Heart right ventricle (tissue), 16 donors: ENCODE results near the gene MACROD2. TPM values are rescaled to one million over a fixed set of nuclear protein-coding genes. Genes with fewer than 3 reads are reported as not detected.

Experiments
- ATAC-seq, 8 donors: fragments of 200-7000 bp; cut with Tn5 transposase; one replicate each; pipeline ENCODE4 v1.9.1; 2020; ENCODE audit warnings: mild to moderate bottlenecking in 8 of 8, moderate library complexity in 8 of 8, moderate number of reproducible peaks in 1 of 8
- DNase-seq, 2 donors: peaks; one replicate each; pipeline ENCODE4 v3.0.0-alpha.2; 2020
- H3K27ac ChIP-seq, 10 donors: fragments of 200-600 bp; sonication (generic) in 2 of 10; one replicate each; pipeline versions ENCODE4 v1.5.0 to v1.8.0; 2020 to 2022; ENCODE audit warnings: mild to moderate bottlenecking in 3 of 10
- H3K27me3 ChIP-seq, 7 donors: fragments of 200-600 bp; one replicate each; pipeline ENCODE4 v1.8.0; 2021 to 2022; ENCODE audit warnings: mild to moderate bottlenecking in 2 of 7
- H3K36me3 ChIP-seq, 9 donors: fragments of 200-600 bp; sonication (generic) in 1 of 9; one replicate each; pipeline versions ENCODE4 v1.5.0 to v1.8.0; 2020 to 2022; ENCODE audit warnings: mild to moderate bottlenecking in 2 of 9
- H3K4me1 ChIP-seq, 9 donors: fragments of 200-600 bp; sonication (generic) in 1 of 9; one replicate each; pipeline versions ENCODE4 v1.5.0 to v1.8.0; 2020 to 2022; ENCODE audit warnings: mild to moderate bottlenecking in 4 of 9
- H3K4me3 ChIP-seq, 10 donors: fragments of 200-600 bp; sonication (generic) in 2 of 10; one replicate each; pipeline versions ENCODE4 v1.5.0 to v1.8.0; 2020 to 2022; ENCODE audit warnings: mild to moderate bottlenecking in 7 of 10, moderate library complexity in 2 of 10
- H3K9me3 ChIP-seq, 11 donors: fragments of 200-600 bp in 10 of 11; sonication (generic) in 2 of 11; one replicate each; pipeline versions ENCODE4 v1.5.0 to v1.8.0; 2013 to 2022; ENCODE audit warnings: mild to moderate bottlenecking in 2 of 11, control low read depth in 1 of 11, moderate library complexity in 1 of 11
- WGBS, 2 donors: extraction: QIAGEN DNeasy Blood & Tissue Kit; methylation state at CpG; one replicate each; pipeline ENCODE4 v1.1.7; 2013; ENCODE audit warnings: inconsistent platforms in 1 of 2; 5-methylcytosine and 5-hydroxymethylcytosine counted together
- intact Hi-C, 10 donors: fragments of 100-400 bp; cut with DNase I; formaldehyde crosslinking; loops; one replicate each; pipeline versions ENCODE4 v1.11.1 to v1.14.2; 2022
- polyA plus RNA-seq, 2 donors: library from polyadenylated mRNA; stranded (reverse); fragments of 200-250 nt; gene quantifications; one replicate each; pipeline ENCODE4 v1.2.3, GENCODE V29; 2013
- total RNA-seq, 10 donors: library from RNA; stranded (reverse); fragmentation: NEBNext Ultra II Directional in 3 of 10; extraction: Animal tissue kit (Norgen Biotek cat#: 25700) in 3 of 10; gene quantifications; one replicate each; pipeline versions ENCODE4 v1.2.1 to v1.2.4, GENCODE V29; 2021 to 2023
- TF ChIP-seq, protein P1 (sequence below), 9 donors: fragments of 200-600 bp; sonication (generic) in 2 of 9; IDR thresholded peaks; one replicate each; pipeline versions ENCODE4 v1.5.0 to v1.8.0; 2021 to 2022; ENCODE audit warnings: antibody characterized with exemption in 9 of 9, mild to moderate bottlenecking in 5 of 9, moderate library complexity in 1 of 9
- donor health status: Arrhythmogenic right ventricular cardiomyopathy.
- donor health status: ischemic (EF 13 %, LVEDD 7.1; RV severe dilation, severe dysfunction).
- donor health status: healthy with polysubstance abuse.
- donor health status: DM: no; HTN: yes; CAD: no.
- donor health status: DM: no; HTN: no; CAD: no.
- donor health status: ischemic (EF 25% LVEDD 6.9; RV normal size, moderate dysfunction).
- donor health status: ischemic (EF 25% LVEDD 5.7; RV mildly dilated, moderate dysfunction).
- donor health status: healthy.
- donor health status: DM: yes; HTN: yes; CAD: no.
- donor health status: Ischemic cardiomyopathy.
- donor health status: ischemic (EF 35%, LVEDD 5.7; RV mildly dilated, moderate dysfunction).
- donor health status: nonischemic (EF 11% LVEDD 7.7; RV severe dilation, severe dysfunction).
- donor health status: DM: yes; HTN: yes; CAD: no.
- donor health status: PGD.
- donor health status: ischemic (EF 29% LVEDD 5.4; RV normal size, mild dysfunction).
- donor health status: nonischemic (EF 23%, LVEDD 6.1; RV moderate dilation, normal function).

Gene MACROD2
- total and polyA plus RNA-seq, 12 donors = 0.28 to 6.4 (median 4.1) TPM

DNA sequence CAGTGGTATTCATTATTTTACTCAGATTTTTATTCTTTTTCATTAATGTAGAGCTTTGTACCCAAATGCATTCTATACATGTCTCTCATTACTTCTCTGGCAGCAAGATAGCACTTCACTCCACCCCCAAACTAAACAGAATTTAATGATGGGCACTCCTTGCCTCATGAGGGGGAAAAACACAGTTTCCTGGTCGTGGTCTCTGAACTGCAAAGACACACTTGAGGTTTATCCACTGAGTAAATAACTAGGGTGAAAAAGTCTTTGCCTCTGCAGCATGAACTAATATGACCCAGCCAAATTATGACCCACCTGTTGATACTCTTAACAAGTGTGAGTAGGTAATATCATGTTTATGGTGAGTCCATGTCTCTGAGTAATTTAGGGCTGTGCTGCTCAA, 1127.3 kb downstream of the MACROD2 start:
- Histone ChIP-seq H3K4me3 (no peak overlapping the region), H3K9me3 (no peaks in the 10 kb centered on the region), H3K27ac (no peak overlapping the region), H3K4me1 (no peaks in the 10 kb centered on the region), H3K27me3 (no peaks in the 10 kb centered on the region), H3K36me3 (no peaks in the 10 kb centered on the region)
- DNase-seq = no peak
- intact Hi-C loops = loop anchor here in 1 of 10 donors (10.0 kb wide), 1 partner anchor 708 kb away; no protein-coding TSS in a partner anchor
- ATAC-seq = no peak
- 59 to 60% methylated on average over 1 of the region's 1 CpG for WGBS, 2 donors
- TF ChIP-seq, protein P1, sequence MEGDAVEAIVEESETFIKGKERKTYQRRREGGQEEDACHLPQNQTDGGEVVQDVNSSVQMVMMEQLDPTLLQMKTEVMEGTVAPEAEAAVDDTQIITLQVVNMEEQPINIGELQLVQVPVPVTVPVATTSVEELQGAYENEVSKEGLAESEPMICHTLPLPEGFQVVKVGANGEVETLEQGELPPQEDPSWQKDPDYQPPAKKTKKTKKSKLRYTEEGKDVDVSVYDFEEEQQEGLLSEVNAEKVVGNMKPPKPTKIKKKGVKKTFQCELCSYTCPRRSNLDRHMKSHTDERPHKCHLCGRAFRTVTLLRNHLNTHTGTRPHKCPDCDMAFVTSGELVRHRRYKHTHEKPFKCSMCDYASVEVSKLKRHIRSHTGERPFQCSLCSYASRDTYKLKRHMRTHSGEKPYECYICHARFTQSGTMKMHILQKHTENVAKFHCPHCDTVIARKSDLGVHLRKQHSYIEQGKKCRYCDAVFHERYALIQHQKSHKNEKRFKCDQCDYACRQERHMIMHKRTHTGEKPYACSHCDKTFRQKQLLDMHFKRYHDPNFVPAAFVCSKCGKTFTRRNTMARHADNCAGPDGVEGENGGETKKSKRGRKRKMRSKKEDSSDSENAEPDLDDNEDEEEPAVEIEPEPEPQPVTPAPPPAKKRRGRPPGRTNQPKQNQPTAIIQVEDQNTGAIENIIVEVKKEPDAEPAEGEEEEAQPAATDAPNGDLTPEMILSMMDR (IDR thresholded peaks at IDR 0.05) = no peak

DNA sequence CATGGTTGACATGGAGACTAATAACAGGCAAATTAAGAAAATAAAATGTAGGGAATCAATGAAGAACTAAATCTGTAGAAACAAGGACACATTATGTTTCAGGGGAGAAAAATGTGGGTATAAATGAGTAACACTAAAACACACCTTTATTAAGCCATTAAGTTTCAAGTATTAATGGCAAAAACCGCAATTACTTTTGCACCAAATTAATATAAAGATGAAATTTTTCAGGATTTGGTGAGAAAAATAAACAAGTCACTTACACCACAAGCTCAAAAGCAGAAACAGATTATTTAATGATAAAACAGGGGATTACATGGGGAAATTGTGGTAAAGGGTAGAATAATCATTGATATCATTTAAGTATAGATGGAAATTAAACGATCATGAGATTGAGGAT, 1135.9 kb downstream of the MACROD2 start:
- no peak overlapping the region for H3K4me3 ChIP-seq
- TF ChIP-seq, protein P1 (IDR thresholded peaks at IDR 0.05) = no peak
- no peaks in the 10 kb centered on the region for H3K4me1 ChIP-seq
- ATAC-seq (no peak), DNase-seq (no peak)
- WGBS, 2 donors = 86 to 94% methylated on average over 2 of the region's 2 CpGs
- H3K36me3 ChIP-seq = no peaks in the 10 kb centered on the region
- H3K9me3 ChIP-seq = peaks cover 0 to 3% (median 0%) of the 10 kb centered on the region in 11 donors
- no peak overlapping the region for H3K27ac ChIP-seq
- H3K27me3 ChIP-seq = no peaks in the 10 kb centered on the region
- intact Hi-C loops = loop anchor here in 1 of 10 donors (10.0 kb wide), 1 partner anchor 56 kb away; no protein-coding TSS in a partner anchor

DNA sequence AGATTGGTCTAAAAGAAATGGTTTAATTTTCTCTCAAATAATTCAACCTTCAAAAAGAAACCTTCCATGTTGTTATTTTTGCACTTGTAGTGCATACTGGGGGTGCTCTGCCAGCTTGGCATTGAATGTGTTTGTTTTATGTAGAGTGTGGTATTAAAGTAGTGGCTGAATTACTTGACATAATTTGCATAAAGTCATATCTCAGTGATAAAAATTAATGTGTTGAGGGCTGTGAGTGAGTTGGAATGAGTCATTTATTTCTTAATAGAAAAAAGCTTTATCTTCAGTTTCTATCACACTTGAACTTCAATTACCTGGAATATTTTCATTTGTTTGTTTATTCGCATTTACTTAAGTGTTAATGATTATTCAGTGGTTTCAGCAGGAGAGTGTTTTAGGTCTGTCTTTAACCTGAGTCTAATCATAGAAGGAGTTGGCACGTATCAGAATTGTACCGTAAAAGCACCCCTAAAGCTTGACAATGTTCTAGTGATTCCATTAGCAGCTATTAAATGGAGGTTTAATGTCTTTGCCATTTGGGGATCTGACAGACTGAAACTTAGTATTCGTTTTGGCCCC, 1143.3 kb downstream of the MACROD2 start:
- no peak for ATAC-seq

DNA sequence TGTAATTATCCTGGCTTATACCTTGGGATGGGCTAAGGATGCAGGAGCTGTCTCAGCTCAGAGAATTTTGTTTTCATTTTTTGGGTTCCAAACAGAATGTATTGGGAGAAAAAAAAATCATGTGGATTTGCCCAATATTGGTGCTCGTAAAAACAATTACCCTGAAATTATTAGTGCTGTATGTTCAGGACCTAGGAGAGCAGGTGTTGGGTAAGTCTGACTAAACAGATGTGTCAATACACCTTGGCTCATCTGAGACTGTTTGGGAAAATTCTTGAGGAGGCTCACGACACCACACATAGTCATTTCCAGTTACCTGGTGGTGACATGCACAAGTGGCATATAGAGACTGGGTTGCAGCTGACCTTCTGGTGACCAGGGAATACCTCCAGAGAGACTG, 1144.2 kb downstream of the MACROD2 start:
- TF ChIP-seq, protein P1 (IDR thresholded peaks at IDR 0.05) = no peak
- intact Hi-C loops = loop anchor here in 1 of 10 donors (10.0 kb wide), 1 partner anchor 65 kb away; no protein-coding TSS in a partner anchor
- 78 to 80% methylated on average over 2 of the region's 2 CpGs for WGBS, 2 donors
- no peak overlapping the region for H3K4me3 ChIP-seq
- H3K36me3 ChIP-seq = no peaks in the 10 kb centered on the region
- H3K27me3 ChIP-seq = no peaks in the 10 kb centered on the region
- peaks cover 0 to 5% (median 0%) of the 10 kb centered on the region in 11 donors for H3K9me3 ChIP-seq
- no peak overlapping the region for H3K27ac ChIP-seq
- DNase-seq (no peak), ATAC-seq (no peak)
- H3K4me1 ChIP-seq = no peaks in the 10 kb centered on the region

More for the DNA sequence above, 1143.3 kb downstream of the MACROD2 start:
- Histone ChIP-seq H3K9me3 (peaks cover 0 to 5% (median 0%) of the 10 kb centered on the region in 11 donors), H3K36me3 (no peaks in the 10 kb centered on the region), H3K4me3 (no peak overlapping the region), H3K27me3 (no peaks in the 10 kb centered on the region), H3K4me1 (no peaks in the 10 kb centered on the region), H3K27ac (no peak overlapping the region)
- TF ChIP-seq, protein P1 (IDR thresholded peaks at IDR 0.05) = no peak
- intact Hi-C loops = loop anchor here in 1 of 10 donors (10.0 kb wide), 1 partner anchor 64 kb away; no protein-coding TSS in a partner anchor
- DNase-seq = no peak
- WGBS, 2 donors = 78 to 80% methylated on average over 4 of the region's 4 CpGs
